Measurements from ENCODE around the gene MYL4.
"Not testable (repeated sequence)": the region's sequence is repeated elsewhere in the genome, so short reads cannot be mapped to it uniquely, and the experiment has no call there.

MYL4 gene

DNA sequence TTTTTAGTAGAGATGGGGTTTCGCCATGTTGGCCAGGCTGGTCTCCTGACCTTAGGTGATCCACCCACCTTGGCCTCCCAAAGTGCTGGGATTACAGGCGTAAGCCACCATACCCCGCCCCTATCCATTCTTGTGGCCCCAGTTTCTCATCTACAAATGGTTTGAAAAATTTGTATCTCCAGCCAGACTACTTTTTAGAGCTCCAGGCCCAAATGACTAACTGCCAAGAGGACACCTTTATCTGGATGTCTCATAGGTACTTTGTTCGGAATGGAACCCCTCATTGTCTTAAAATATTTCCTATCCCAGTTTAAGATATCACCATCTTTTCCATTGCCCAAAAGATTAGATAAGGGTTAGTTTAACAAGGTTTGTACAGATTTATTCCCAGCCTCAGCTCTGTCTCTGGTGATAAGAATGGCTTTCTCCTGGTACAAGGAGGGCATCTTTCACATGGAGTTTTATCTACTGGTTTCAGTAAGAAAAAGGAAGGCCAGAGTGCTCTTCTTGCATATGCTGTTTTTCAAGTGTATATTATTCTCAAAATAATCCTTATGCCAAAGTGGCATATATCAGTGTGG, 15.1 kb upstream of the MYL4 start:
- DNase-seq, result no peak

DNA sequence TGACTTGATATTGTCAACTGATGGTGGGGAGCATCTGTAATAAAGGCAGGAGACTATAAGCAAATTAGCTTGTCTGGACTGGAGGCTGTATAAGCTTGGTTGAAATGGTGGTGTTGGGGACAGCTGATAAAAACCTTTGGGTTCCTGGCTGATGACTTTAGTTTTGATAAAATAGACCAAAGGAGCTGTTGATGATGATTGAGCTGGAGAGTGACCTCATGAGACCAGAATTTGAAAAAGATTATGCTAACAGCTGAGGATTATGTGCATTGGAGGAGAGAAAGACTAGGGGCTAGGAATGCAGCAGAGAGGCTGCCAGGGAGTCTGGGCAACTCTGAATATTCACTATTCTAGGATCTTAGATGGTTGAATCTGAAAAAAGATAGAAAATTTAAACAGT, 11.3 kb upstream of the MYL4 start:
- no peak for DNase-seq

DNA sequence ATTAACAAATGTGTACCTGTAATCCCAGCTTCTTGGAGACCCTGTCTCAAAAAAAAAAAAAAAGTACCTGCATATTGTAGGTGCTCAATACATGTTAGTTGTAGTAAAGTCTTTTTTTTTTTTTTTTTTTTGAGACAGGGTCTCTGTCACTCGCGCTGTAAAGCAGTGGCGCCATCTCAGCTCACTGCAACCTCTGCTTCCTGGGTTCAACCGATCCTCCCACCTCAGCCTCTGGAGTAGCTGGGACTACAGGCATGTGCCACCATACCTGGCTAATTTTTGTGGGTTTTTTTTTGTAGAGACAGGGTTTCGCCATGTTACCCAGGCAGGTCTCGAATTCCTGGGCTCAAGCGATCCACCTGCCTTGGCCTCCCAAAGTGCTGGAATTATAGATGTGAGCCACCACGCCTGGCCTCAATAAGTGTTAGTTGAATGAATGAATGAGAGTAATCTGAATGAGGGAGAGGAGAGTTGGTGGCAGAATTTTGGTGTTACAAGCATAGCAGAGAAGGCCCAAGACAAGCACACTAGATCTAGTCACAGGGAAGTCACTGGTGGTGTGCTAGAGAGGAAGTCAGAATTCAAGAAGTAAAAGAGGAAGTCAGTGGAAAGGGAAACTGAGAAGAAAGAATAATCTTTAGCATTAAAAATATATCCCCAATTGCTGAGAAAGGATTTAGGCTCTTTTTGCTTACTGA, 9.4 kb upstream of the MYL4 start:
- no peak for DNase-seq

DNA sequence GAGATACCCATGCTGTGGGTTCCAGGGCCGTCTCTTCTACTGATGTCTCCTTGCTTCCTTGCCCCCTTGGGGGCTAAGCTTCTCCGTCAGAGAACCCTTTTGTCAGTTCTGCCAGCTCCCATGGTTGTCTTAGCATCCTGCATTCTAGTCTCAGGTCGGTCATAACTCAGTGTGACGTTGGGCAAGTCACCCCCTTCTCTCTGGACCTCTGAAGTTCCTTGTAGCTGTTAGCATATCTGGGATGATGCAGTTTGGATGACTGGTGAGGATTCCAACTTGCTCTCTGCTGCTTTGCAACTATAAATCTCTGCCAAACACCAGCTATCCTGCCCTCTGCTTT, 8.9 kb upstream of the MYL4 start:
- no peak for DNase-seq

DNA sequence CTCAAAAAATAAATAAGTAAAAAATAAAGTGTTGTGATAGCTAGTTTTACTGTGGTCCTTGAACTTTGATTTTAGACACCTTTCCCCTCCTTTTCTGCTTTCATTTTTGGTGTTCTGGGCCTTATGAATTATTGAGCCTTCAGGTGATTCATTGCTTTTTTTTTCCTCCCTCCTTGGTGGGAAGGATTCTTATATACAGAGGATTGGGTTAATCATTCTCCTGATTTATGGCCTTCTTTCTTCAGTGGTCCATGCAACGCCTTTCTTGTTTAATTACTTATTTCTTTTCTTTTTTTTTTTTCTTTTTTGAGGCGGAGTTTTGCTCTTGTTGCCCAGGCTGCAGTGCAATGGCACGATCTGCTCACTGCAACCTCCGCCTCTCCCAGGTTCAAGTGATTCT, 8.0 kb upstream of the MYL4 start:
- no peak for DNase-seq

DNA sequence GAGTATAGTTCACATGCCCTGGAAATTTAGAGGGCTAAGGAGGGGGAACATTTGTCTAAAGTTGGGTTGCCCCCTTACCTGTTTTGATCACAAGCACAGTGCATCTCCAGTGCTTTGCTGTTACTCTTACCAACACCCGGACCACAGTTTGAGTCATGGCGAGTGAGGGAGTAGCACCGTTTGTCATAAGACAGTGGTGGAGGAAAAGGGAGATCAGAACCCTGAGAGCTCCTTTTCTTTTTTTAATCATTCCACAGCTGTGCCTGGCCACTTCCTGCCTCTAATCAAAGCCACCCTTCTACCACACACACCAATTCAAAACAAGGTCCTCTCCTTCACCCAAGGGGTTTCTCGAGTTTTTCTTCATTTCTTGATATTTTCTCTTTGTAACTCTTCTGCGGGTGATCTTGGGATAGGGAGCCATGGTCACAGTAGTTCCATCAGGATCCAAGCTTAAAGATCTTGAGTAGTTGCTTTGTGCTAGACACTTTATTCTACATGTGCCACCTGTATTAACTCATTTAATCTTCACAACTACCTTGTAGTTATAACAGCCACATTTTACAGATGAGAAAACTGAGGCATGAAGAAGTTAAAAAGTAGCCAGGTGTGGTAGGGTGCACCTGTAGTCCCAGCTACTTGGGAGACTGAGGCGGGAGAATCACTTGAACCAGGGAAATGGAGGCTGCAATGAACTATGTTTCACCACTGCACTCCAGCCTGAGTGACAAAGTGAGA, 5.0 kb upstream of the MYL4 start:
- no peak for DNase-seq

DNA sequence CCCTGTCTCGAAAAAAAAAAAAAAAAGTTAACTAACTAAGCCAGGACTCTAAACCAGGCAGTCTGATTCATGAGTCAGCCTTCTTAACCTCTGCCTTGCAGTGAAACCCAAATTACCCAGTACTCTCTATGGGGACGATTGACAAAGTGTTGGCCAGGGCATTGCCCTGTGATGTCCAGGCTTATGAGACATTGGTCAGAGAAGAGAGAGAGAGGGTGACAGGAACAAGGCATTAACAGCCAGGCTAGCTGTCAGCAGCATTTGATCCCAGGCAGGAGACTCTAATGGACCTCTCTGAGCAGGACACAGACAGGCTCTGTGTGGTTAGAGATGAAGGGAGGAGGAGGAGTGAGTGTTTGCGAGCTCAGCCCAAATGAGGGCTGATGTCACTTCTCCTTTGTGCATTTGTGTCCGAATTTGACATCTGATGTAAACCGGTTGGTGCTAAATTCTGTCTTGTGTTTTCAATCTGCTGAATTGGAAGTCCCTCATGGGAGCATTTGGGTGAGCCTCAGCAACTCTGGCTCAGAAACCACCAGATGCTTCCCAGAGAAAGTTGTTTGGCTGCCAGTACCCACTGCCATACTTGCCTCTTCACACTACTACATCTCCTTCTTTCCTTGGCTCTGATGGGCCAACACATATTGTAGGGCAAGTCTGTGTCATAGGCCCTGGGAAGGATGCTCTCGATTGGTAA, 4.3 kb upstream of the MYL4 start:
- no peak for DNase-seq

DNA sequence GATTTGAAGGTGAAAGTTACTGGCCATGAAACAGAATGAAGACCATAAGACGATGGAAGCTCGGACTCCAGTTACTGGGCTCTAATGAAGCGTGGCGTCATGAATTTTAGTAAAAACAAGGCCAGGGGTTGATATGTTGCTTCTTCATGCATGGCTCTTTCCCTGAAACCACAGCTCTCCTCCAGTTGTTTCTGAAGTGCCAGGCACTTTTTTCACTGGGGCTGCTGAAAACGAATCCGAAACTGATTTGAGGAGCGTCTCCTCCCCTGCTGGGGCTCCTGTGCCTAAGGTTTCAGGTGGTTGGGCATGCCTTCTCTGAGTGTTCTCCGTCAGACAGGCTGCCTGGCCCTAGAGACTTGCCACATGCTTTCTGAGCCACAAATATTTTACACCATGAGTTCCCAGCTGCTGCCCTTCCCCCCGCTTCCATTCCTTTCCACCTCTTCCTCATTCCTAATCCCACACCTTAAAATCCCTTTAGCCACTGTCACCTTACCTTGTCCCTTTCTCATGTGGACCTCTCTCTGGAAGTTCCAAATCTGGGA, 3.7 kb upstream of the MYL4 start:
- no peak for DNase-seq

DNA sequence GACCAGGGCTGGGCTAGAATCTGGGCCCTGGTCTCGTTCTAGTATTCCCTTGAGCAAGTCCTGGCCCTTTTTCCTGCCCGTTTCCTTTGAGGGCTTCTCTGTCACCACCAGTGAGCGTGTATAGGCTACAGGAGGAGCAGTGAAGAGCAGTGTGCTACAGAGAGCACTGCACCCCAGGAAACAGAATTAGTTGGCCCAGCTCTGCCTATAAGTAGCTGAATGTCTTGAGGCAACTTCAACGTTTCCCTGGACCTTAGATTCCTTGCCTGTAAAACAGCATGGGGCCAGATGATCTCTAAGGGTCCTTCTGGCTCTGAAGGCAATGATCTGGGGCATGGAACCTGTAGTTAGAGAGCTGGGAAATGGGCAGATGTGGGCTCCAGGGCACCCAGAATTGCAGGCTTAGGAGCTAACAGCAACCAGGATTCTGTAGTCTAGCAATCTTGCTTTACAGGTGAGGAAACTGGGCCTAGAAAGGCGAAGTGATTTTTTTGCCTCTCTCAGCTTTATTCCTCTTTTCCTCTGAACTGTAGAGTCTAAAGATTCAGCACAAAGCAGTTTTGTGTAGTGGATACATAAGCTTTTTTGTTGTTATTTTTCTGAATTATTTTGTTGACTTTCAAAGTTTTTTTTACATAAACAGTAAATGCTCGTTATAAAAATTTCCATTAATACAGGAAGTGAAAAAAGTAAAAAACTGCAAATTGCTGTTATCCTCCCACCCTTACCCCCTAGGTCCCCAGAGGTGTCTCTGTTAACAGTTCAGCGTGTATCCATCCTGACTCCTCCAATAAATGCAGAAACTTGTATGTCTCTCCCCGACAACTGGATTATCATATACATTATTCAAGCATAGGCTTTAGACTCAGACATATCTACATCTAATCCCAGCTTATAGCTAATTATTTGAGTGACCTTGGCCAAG, 1.7 kb upstream of the MYL4 start:
- no peak for DNase-seq

DNA sequence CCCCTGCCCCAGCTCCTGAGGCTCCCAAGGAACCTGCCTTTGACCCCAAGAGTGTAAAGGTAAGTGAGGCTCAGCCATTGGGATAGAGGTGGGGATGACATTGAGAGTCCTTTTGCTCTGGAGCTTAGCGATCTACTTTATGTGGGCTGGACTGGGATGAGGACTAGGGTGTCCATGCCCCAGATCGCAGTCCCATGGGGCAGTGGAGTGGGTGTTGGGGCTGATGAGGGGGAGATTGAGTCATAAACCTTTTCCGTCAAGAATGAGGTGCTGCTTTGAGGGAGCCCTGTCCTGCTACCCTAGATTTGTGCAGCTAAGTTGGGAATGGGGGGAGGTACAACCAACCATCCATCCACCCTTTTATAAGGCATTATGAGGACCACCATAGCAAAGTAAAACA, 351 bp downstream of the MYL4 start:
- DNase-seq, result no peak

DNA sequence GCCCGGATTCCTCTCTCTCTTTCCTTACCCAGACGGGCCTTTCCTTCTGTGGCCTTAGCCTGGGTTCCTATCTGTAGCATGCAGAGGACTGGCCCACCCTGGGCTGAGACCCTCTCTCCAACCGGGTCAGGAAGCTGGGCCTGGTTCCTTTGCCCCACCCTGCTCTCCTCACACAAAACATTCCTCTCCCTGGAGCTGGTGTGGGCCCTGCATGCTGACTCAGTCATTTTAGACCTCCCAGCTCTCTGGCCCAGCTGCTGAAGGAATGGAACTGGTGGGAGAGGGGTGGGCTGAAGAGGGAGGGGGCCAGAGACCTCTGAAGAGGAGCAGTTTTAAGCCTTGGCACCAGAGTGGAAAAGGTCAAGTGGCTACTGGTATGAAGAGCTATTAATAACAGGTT, 957 bp downstream of the MYL4 start:
- no peak for DNase-seq

DNA sequence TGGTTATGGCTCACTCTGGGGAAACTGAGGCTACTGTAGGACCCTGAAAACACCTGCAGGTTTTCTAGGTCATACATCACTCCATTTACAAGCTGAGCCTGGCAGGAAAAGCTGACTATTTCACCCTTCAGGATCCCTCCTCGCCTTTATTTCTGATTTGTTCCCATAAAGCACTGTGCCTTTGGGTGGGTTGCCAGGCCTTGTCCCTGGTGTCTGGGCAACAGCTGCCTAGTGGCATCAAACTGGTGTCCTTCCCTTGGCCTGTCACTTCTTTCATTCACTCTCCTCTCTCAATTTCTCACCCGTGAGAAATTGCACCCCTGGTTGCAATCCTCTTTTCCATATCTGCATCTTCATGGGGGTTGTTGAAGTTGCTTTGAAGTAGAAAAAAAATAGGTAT, 1.6 kb downstream of the MYL4 start:
- no peak for DNase-seq

DNA sequence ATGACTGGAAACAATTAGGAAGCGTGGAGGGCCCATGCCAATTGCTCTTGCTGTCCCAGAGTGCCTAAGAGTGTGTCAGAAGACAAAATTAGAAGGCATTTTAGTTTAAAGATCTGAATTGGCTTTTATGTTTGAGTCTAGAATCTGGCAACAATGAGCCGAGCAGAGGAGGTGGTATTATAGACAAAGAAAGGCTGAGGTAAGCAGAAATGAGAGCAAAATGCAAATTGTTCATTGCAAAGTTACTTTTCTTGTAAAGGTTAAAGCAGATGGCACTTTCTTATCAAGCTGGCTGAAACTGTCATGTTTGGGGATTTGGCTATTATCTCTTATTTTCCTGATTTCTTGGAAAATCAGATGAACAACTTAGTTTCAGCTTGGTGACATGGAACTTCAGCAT, 3.3 kb downstream of the MYL4 start:
- no peak for DNase-seq

DNA sequence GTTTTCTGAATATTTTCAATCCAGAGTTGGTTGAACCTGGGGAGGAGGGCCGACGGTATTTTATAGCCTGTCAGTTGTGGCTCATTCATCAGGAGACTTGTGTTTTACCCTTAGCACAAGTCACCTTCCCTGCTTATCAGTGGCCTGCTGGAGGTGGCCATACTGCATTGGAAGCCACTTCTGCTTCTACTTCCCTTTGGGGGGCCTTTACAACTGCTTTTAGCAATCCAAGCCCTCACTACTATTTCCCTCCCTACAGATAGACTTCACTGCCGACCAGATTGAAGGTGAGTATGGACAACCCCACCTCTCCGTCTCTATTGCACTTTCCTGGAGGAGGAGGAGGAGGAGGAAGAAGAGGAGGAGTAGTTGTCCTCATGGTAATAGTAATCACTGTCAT, 4.4 kb downstream of the MYL4 start:
- no peak for DNase-seq

DNA sequence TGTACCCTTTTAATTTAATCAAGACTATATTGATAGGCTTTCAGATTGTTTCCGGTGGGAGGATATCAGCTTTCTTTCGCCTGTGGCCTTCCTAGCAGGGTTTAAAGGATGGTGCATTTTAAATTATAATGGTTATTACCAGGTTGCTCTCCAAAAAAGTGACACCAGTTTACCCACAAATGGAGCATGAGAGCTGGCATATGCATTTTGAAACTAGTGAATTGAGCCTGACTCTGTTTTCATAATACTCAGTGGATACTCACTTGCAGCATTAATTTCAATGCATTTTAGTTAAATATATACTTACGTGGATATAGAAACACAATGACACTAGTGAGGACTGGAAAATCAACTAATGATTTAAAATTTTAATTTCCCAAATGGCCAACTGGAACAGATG, 5.8 kb downstream of the MYL4 start:
- DNase-seq, result no peak

DNA sequence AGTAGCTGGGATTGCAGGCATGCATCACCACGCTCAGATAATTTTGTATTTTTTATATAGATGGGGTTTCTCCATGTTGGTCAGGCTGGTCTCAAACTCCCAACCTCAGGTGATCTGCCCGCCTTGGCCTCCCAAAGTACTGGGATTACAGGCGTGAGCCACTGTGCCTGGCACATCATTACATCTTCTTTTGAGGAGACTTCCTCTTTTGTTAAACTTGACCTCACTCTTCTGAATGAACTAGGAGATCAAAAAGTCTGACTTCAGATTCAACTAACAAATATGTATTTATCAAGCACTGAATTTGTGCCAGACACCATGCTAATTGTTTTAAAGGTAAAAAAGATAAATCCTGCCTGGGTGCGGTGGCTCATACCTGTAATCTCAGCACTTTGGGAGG, 7.7 kb downstream of the MYL4 start:
- not testable (repeated sequence) for DNase-seq

DNA sequence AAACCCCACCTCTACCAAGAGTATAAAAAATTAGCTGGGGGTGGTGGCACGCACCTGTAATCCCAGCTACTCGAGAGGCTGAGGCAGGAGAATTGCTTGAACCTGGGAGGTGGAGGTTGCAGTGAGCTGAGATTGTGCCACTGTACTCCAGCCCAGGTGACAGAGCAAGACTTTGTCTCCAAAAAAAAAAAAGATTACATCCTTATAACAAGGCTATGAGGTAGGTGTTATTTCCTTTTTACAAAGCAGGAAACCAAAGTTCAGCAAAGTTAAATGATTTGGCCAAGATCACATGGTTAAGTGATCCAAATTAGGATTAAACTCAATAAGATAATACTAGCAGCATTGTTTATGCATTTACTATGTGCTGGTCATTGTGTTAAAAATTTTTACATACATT, 8.1 kb downstream of the MYL4 start:
- not testable (repeated sequence) for DNase-seq

DNA sequence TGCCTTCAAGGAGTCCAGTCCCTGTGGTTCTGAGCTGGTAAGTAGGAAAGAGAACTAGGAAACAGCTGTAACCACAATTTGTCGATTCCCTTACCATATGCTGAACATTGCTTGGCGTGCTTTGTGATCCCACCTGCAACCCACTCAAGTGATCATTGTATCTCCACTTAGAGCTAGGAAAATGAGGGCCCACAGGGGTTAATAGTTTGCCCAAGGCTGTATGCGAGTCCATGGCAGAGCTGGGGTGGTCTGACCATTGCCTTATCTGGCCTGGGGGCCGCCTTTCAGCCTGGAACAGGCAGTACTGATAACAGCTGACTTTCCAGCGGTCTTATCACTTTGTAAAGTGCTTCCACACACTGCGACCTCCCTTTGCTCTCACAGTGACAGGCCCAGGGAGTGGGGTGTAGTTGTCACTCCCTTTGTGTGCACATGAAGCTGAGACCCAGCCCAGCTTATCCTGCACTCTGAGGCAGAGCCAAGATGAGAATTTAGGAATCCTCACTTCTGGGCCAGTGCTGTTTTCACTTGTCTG, 9.8 kb downstream of the MYL4 start:
- no peak for DNase-seq

DNA sequence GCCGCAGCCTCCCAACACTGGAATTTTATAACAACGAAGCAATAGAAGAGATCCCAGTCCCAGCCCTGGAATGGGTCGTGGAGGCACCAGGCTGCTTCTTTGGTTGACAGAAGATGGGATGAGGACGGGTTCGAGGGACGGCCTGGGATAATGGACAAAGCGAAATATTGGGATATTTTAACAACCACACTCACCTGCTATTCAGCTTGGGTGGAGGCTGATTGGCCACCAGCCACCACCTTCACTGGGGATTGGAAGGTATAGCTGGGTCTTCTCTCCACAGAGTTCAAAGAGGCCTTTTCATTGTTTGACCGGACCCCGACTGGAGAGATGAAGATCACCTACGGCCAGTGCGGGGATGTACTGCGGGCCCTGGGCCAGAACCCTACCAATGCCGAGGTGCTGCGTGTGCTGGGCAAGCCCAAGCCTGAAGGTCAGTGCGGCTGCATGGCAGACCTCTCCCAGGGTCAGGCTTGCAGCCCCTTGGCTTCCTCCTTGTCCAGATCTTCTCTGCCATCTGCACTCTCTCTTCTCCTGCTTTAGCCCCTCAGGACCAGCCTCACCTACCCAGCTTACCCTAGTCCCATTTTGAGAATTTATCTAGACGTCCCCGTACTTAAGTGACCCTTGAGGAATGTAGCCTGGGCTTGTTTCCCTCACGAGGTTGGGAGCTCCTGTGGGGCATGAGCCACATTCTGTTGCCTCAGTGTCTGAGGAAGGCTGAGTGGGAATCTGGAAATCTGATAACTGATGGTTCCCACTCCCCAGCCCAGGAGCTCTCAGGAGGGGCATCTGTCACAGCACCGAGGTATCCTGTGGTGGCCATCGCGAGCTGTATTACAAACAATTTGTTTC, 10.7 kb downstream of the MYL4 start:
- no peak for DNase-seq

DNA sequence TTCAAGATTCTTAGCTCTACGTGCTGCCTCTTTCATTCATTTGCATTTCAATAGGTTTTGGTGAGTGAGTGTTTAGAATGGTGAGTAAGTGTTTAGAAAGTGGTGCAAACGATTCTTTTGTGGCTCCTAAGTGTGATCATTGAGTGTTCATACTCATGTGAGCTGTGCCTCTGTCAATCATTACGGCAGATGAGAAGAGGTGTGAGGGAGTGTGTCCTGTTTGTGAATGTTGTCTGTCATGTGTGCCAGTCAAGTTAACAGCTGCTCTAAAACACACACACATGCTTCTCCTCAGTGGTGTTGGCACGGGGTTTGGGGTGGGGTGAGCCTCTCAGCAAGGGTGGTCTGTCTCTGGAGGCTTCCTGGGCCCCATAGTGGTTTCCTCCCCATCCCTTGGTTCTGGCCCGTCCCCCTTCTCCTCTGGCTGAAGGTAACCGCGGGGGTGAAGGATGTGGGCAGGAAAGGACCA, 11.4 kb downstream of the MYL4 start:
- DNase-seq, result no peak

DNA sequence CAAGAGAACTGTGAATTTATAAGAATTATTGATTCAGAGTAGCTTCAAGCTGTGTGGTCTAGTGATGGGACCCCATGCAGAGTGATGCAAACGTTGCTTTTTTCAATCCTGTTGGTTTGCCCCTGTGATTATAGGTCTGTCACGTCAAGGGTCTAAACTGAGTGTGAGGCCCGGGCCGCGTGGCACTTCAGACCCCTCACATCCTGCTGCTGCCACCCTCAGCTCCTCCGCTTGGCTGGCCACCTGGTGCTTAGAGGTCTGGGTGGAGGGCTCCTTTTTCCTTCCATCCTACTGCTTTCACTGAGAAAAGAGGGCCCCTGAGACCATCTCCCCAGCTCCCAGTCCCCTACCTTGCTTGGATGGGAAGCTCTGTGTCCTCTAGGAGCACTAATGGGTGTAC, 12.0 kb downstream of the MYL4 start:
- no peak for DNase-seq
